K562 (cell line): ENCODE results near the gene YTHDF1. TPM values are rescaled to one million over a fixed set of nuclear protein-coding genes. Genes with fewer than 3 reads are reported as not detected.

ENCODE experiments used
- ATAC-seq: fragments of 200-7000 bp; cut with Tn5 transposase; 3 replicates; pipeline ENCODE4 v1.9.1; 2020; ENCODE audit warnings: moderate library complexity
- BruUV-seq: library from RNA; stranded (reverse); fragments of 400-500 nt; replicated peaks from 2 replicates; lab custom pipeline; 2021; lab: Mats Ljungman, UMichigan
- CTCF ChIA-PET: fragments of 300-600 bp; formaldehyde crosslinking; extraction: SDS; loops from one replicate; lab custom pipeline; 2021; ENCODE audit warnings: low intra/inter-chr PET ratio; lab: Yijun Ruan, JAX
- POLR2A ChIA-PET: fragments of 300-600, 350-650 bp; sonication (Branson Sonifier 250); formaldehyde crosslinking; extraction: SDS; loops from one replicate; lab custom pipeline; 2021; ENCODE audit warnings: antibody characterized with exemption, inconsistent platforms; lab: Yijun Ruan, JAX
- DNase-seq, 4 experiments: peaks; one replicate each; pipeline versions ENCODE4 v3.0.0 to v3.0.0-alpha.2; 2011 to 2018; ENCODE audit warnings: low spot score in 3 of 4, mixed read lengths in 3 of 4; ENCODE audit errors: extremely low read depth in 1 of 4
- FAIRE-seq: peaks from 2 replicates; lab custom pipeline; 2011; peaks lifted over from hg19 to GRCh38; lab: Jason Lieb, UNC
- H2AFZ ChIP-seq: 2 replicates; pipeline ENCODE4 v1.6.0; 2011; ENCODE audit warnings: low read depth, low read length, control low read depth, inconsistent platforms
- H3K27ac ChIP-seq: fragments of 200-600 bp; 3 replicates; pipeline ENCODE4 v1.8.0; 2011; ENCODE audit warnings: low read depth, mild to moderate bottlenecking, control low read depth, inconsistent platforms, low read length, moderate library complexity, mixed read lengths; ENCODE audit errors: extremely low read depth
- H3K27me3 ChIP-seq, 2 experiments: fragments of 300-600 bp in 1 of 2; 2 replicates in 1 of 2; 3 replicates in 1 of 2; pipeline versions ENCODE4 v1.6.0 to v1.8.0; 2011; ENCODE audit warnings: inconsistent platforms in 2 of 2, low read length in 2 of 2, mild to moderate bottlenecking in 1 of 2, mixed read lengths in 1 of 2, moderate library complexity in 1 of 2; ENCODE audit not compliant: control insufficient read depth in 2 of 2, insufficient read depth in 2 of 2
- H3K36me3 ChIP-seq: fragments of 300-600 bp; 3 replicates; pipeline ENCODE4 v1.8.0; 2011; ENCODE audit warnings: mild to moderate bottlenecking, low read length, inconsistent platforms; ENCODE audit not compliant: control insufficient read depth, insufficient read depth
- H3K4me1 ChIP-seq, 2 experiments: fragments of 200-600 bp in 1 of 2; replicated peaks in 1 of 2; 2 replicates in 1 of 2; 3 replicates in 1 of 2; pipeline versions ENCODE4 v1.5.1 to v1.8.0; 2011; ENCODE audit warnings: inconsistent platforms in 2 of 2, low read length in 2 of 2, mild to moderate bottlenecking in 1 of 2, mixed read lengths in 1 of 2, moderate library complexity in 1 of 2; ENCODE audit not compliant: control insufficient read depth in 2 of 2, insufficient read depth in 2 of 2
- H3K4me2 ChIP-seq: 2 replicates; pipeline ENCODE4 v1.6.1; 2011; ENCODE audit warnings: low read length, control low read depth, inconsistent platforms, mixed read lengths; ENCODE audit not compliant: insufficient read depth
- H3K4me3 ChIP-seq: fragments of 200-600 bp; sonication (generic), shearing (Covaris generic); 2 replicates; pipeline ENCODE4 v1.5.1; 2016; ENCODE audit warnings: control low read depth, inconsistent platforms
- H3K79me2 ChIP-seq: fragments of 200-600 bp; 3 replicates; pipeline ENCODE4 v1.8.0; 2011; ENCODE audit warnings: low read length, inconsistent platforms; ENCODE audit not compliant: control insufficient read depth, insufficient read depth
- H3K9ac ChIP-seq, 2 experiments: 2 replicates each; pipeline versions ENCODE4 v1.6.0 to v1.6.1; 2011; ENCODE audit warnings: low read depth in 2 of 2, low read length in 2 of 2, control low read depth in 1 of 2, inconsistent platforms in 1 of 2, mild to moderate bottlenecking in 1 of 2, mixed read lengths in 1 of 2; ENCODE audit not compliant: insufficient read depth in 1 of 2
- H3K9me1 ChIP-seq: one replicate; pipeline ENCODE4 v1.6.0; 2011; ENCODE audit warnings: inconsistent platforms, mild to moderate bottlenecking, low read length, moderate library complexity; ENCODE audit not compliant: control insufficient read depth, insufficient read depth
- H3K9me3 ChIP-seq: replicated peaks from 2 replicates; pipeline ENCODE4 v1.5.1; 2011; ENCODE audit warnings: low read depth, low read length, inconsistent platforms; ENCODE audit not compliant: control insufficient read depth, insufficient read depth
- H4K20me1 ChIP-seq: replicated peaks from 2 replicates; pipeline ENCODE4 v1.6.1; 2011; ENCODE audit warnings: low read length, inconsistent platforms, mixed read lengths; ENCODE audit not compliant: control insufficient read depth, insufficient read depth
- CHCHD3 ChIP-seq: fragments of 250-450 bp; sonication (Bioruptor Pico); IDR thresholded peaks from 2 replicates; pipeline ENCODE4 v2.1.2; 2022; ENCODE audit warnings: mild to moderate bottlenecking
- EZH2 ChIP-seq: IDR thresholded peaks from 2 replicates; pipeline ENCODE4 v1.6.1; 2012; ENCODE audit warnings: low read depth, mild to moderate bottlenecking, inconsistent platforms, low read length, borderline replicate concordance
- NCOA6 ChIP-seq: fragments of 450-650 bp; IDR thresholded peaks from 2 replicates; pipeline ENCODE4 v1.6.1; 2017; ENCODE audit warnings: mild to moderate bottlenecking
- NR2C2 ChIP-seq, 2 experiments: fragments of 200-800 bp in 1 of 2; sonication (Bioruptor generic) in 1 of 2; sonication (generic) in 1 of 2; formaldehyde crosslinking in 1 of 2; IDR thresholded peaks; 2 replicates each; pipeline versions ENCODE4 v1.6.1 to v1.8.0; 2016 to 2022; ENCODE audit warnings: mild to moderate bottlenecking in 1 of 2, missing compliant biosample characterization in 1 of 2, missing genetic modification characterization in 1 of 2, missing genetic modification reagents in 1 of 2
- PCBP1 ChIP-seq: fragments of 200-400 bp; formaldehyde crosslinking; IDR thresholded peaks from 2 replicates; pipeline ENCODE4 v1.6.1; 2018; ENCODE audit warnings: mild to moderate bottlenecking, low read depth, low read length; ENCODE audit not compliant: poor library complexity, severe bottlenecking
- POLR2G ChIP-seq: fragments of 200-400 bp; formaldehyde crosslinking; IDR thresholded peaks from 2 replicates; pipeline ENCODE4 v1.6.1; 2017; ENCODE audit warnings: low read depth, mild to moderate bottlenecking, antibody characterized with exemption, low read length, moderate library complexity
- RBBP5 ChIP-seq: fragments of 200-600 bp; sonication (generic); IDR thresholded peaks from 2 replicates; pipeline ENCODE4 v1.6.1; 2012; ENCODE audit warnings: borderline replicate concordance, mild to moderate bottlenecking, low read length, control low read depth, inconsistent platforms; ENCODE audit not compliant: insufficient read depth, poor library complexity, severe bottlenecking
- RHOXF2B ChIP-seq: fragments of 250-450 bp; sonication (Bioruptor Pico); conservative IDR thresholded peaks from 2 replicates; pipeline ENCODE4 v1.5.1; 2021
- SMC3 ChIP-seq: conservative IDR thresholded peaks from 2 replicates; pipeline ENCODE4 v1.6.1; 2011; ENCODE audit warnings: low read depth, low read length, improper control_type of control experiment; ENCODE audit not compliant: insufficient read depth
- ZNF707 ChIP-seq: fragments of 250-450 bp; sonication (Bioruptor Pico); conservative IDR thresholded peaks from 2 replicates; pipeline ENCODE4 v1.8.0; 2022; ENCODE audit warnings: inconsistent platforms, mild to moderate bottlenecking, moderate library complexity
- WGBS: fragments of 100-300 bp; shearing (Covaris generic); methylation state at CpG from one replicate; pipeline ENCODE4 v1.1.6; 2016; ENCODE audit warnings: low coverage, mixed read lengths; ENCODE audit not compliant: insufficient coverage; ENCODE audit errors: missing lambda C conversion rate; 5-methylcytosine and 5-hydroxymethylcytosine counted together
- in situ Hi-C: fragments of 300-500 bp; cut with MboI; formaldehyde crosslinking; loops from 4 replicates; pipeline ENCODE4 v1.15.0; 2018; ENCODE audit warnings: inconsistent platforms, mixed read lengths
- intact Hi-C: fragments of 100-400 bp; cut with micrococcal nuclease; formaldehyde crosslinking; loops from 2 replicates; pipeline ENCODE4 v1.14.2; 2022
- polyA plus RNA-seq, 8 experiments: library from polyadenylated mRNA; depleted of rRNA in 4 of 8; stranded (reverse) in 5 of 8; unstranded in 3 of 8; fragments of >200 nt; fragmentation: Nextera tagmentation in 2 of 8; fragmentation: Illumina TruSeq in 1 of 8; extraction: Ambion mirVana in 2 of 8; extraction: Trizol in 1 of 8; gene quantifications; 2 replicates each; pipeline versions ENCODE4 v1.2.1 to v1.2.3, GENCODE V29; 2011 to 2014; ENCODE audit warnings: inconsistent platforms in 1 of 8, missing spikeins in 1 of 8
- total RNA-seq, 7 experiments: library from RNA; depleted of rRNA in 6 of 7; stranded (reverse); fragments of >200 nt in 6 of 7; fragmentation: Illumina TruSeq in 2 of 7; extraction: Trizol in 2 of 7; gene quantifications; 2 replicates each; pipeline versions ENCODE4 v1.2.1 to v1.2.3, GENCODE V29; 2011 to 2021; ENCODE audit warnings: low replicate concordance in 1 of 7
- TF ChIP-seq, protein P1 (sequence below), 2 experiments: fragments of 450-650 bp in 1 of 2; sonication (generic) in 1 of 2; formaldehyde crosslinking in 1 of 2; IDR thresholded peaks in 1 of 2; conservative IDR thresholded peaks in 1 of 2; 2 replicates each; pipeline versions ENCODE4 v1.6.1 to v1.8.1; 2016 to 2023; ENCODE audit warnings: mild to moderate bottlenecking in 2 of 2, moderate library complexity in 2 of 2, inconsistent platforms in 1 of 2, missing genetic modification reagents in 1 of 2
- TF ChIP-seq, protein P2 (sequence below): sonication (generic); formaldehyde crosslinking; IDR thresholded peaks from 2 replicates; pipeline ENCODE4 v1.8.1; 2023; ENCODE audit warnings: missing genetic modification reagents, mild to moderate bottlenecking, borderline replicate concordance
- TF ChIP-seq, protein P3 (sequence below): sonication (generic); formaldehyde crosslinking; IDR thresholded peaks from 2 replicates; pipeline ENCODE4 v1.8.0; 2022; ENCODE audit warnings: mild to moderate bottlenecking, missing genetic modification reagents

The YTHDF1 gene
- total and polyA plus RNA-seq, 9 of the 15 experiments (the other 6 are each of a cell fraction or from before 2014, with no cell fraction given) = 10.1 to 42.4 (median 27.8) TPM

DNA sequence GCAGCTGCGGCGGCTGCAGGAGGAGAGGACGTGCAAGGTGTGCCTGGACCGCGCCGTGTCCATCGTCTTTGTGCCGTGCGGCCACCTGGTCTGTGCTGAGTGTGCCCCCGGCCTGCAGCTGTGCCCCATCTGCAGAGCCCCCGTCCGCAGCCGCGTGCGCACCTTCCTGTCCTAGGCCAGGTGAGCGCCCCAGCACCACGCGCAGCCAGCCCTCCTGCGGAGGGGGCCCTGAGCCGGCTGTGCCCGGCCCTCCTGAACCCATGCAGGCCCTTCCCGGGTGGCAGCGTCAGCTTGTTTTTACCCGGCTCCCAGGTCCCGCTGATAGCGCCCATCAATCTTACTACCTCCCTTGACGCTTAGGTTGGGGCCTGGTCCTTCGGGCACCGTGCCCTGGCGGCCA is 23.5 kb upstream of the YTHDF1 start:
- no peak for FAIRE-seq
- DNase-seq = no peak
- 13% methylated on average over 28 of the region's 30 CpGs for WGBS
- no TSS peak for BruUV-seq
- H3K36me3 ChIP-seq = no peaks in the 10 kb centered on the region
- 0 out of 2 replicates have a peak, but pooled peaks cover 3% of the 10 kb centered on the region for H4K20me1 ChIP-seq
- no peak overlapping the region for H3K27ac ChIP-seq
- no peaks in the 10 kb centered on the region for H3K9me1 ChIP-seq
- no peak for ATAC-seq
- in situ Hi-C loops = no loop called here
- peaks cover 0 to 45% of the 10 kb centered on the region in 2 experiments; a peak in 3 of 5 replicates for H3K4me1 ChIP-seq
- peaks cover 29 to 52% of the 10 kb centered on the region in 2 experiments; a peak in 4 of 5 replicates for H3K27me3 ChIP-seq
- ChIA-PET CTCF (no interaction called here), POLR2A (interaction anchor here (0.9 to 1.2 kb wide), 2 partner anchors 9 to 13 kb away, joined by 3 read pairs; no protein-coding TSS in a partner anchor)
- no peak overlapping the region for H3K9ac ChIP-seq
- H3K9me3 ChIP-seq = no peaks in the 10 kb centered on the region
- H3K79me2 ChIP-seq = no peaks in the 10 kb centered on the region
- intact Hi-C loops = no loop called here
- TF ChIP-seq POLR2G (no peak), NCOA6 (no peak), EZH2 (no peak), RBBP5 (no peak), PCBP1 (no peak), NR2C2 (CRISPR knock-in tag; IDR thresholded peaks at IDR 0.05) (no peak), NR2C2 (tag; IDR thresholded peaks at IDR 0.05) (no peak), SMC3 (no peak), CHCHD3 (CRISPR knock-in tag) (no peak), RHOXF2B (CRISPR knock-in tag) (no peak), ZNF707 (CRISPR knock-in tag) (no peak)
- TF ChIP-seq, protein P1, sequence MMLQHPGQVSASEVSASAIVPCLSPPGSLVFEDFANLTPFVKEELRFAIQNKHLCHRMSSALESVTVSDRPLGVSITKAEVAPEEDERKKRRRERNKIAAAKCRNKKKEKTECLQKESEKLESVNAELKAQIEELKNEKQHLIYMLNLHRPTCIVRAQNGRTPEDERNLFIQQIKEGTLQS (IDR thresholded peaks at IDR 0.05) = no peak
- TF ChIP-seq, protein P1 (CRISPR knock-in tag; conservative IDR thresholded peaks at IDR 0.05) = no peak
- TF ChIP-seq, protein P2, sequence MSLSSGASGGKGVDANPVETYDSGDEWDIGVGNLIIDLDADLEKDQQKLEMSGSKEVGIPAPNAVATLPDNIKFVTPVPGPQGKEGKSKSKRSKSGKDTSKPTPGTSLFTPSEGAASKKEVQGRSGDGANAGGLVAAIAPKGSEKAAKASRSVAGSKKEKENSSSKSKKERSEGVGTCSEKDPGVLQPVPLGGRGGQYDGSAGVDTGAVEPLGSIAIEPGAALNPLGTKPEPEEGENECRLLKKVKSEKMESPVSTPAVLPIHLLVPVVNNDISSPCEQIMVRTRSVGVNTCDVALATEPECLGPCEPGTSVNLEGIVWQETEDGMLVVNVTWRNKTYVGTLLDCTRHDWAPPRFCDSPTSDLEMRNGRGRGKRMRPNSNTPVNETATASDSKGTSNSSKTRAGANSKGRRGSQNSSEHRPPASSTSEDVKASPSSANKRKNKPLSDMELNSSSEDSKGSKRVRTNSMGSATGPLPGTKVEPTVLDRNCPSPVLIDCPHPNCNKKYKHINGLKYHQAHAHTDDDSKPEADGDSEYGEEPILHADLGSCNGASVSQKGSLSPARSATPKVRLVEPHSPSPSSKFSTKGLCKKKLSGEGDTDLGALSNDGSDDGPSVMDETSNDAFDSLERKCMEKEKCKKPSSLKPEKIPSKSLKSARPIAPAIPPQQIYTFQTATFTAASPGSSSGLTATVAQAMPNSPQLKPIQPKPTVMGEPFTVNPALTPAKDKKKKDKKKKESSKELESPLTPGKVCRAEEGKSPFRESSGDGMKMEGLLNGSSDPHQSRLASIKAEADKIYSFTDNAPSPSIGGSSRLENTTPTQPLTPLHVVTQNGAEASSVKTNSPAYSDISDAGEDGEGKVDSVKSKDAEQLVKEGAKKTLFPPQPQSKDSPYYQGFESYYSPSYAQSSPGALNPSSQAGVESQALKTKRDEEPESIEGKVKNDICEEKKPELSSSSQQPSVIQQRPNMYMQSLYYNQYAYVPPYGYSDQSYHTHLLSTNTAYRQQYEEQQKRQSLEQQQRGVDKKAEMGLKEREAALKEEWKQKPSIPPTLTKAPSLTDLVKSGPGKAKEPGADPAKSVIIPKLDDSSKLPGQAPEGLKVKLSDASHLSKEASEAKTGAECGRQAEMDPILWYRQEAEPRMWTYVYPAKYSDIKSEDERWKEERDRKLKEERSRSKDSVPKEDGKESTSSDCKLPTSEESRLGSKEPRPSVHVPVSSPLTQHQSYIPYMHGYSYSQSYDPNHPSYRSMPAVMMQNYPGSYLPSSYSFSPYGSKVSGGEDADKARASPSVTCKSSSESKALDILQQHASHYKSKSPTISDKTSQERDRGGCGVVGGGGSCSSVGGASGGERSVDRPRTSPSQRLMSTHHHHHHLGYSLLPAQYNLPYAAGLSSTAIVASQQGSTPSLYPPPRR (CRISPR knock-in tag) = no peak
- TF ChIP-seq, protein P3, sequence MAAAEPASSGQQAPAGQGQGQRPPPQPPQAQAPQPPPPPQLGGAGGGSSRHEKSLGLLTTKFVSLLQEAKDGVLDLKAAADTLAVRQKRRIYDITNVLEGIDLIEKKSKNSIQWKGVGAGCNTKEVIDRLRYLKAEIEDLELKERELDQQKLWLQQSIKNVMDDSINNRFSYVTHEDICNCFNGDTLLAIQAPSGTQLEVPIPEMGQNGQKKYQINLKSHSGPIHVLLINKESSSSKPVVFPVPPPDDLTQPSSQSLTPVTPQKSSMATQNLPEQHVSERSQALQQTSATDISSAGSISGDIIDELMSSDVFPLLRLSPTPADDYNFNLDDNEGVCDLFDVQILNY = no peak
- no peak overlapping the region for H3K4me2 ChIP-seq
- H3K4me3 ChIP-seq = no peak overlapping the region
- H2AFZ ChIP-seq = no peak overlapping the region
